AG20443 (cell line): Measurements from ENCODE around the gene ITGA1.

Source experiments
- DNase-seq: peaks from one replicate; pipeline ENCODE4 v3.0.0; 2012; ENCODE audit warnings: low spot score, mixed read lengths

Gene ITGA1

GRCh38 chr5:52772668-52773067, 15.0 kb upstream of the ITGA1 start:
- DNase-seq = no peak

- DNase-seq = no peak
Measured at GRCh38 chr5:52773342-52773741, 14.4 kb upstream of the ITGA1 start.

DNA sequence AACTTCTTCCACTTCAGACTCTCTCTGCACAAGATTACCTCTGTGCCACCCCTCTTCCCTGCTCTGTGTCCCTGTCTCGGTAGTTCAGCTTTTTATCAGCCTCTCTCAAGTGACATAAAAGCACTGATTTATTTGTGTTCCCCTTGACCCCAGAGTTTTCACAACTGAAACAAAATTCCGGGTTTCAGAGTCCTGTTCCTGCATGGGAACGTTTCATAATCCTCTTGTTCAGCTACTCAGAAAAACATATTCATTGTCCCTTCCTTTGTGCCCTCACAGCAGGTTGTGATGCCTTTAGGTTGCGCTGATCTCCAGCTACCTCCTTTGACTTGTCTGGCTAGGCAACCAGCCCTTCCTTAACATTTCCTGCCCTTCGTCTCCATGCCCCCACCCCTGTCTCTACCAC, 13.7 kb upstream of the ITGA1 start:
- no peak for DNase-seq

GRCh38 chr5:52776116-52776515, 11.6 kb upstream of the ITGA1 start:
- no peak for DNase-seq

- no peak for DNase-seq
Measured at GRCh38 chr5:52777186-52777585, 10.5 kb upstream of the ITGA1 start.

DNA sequence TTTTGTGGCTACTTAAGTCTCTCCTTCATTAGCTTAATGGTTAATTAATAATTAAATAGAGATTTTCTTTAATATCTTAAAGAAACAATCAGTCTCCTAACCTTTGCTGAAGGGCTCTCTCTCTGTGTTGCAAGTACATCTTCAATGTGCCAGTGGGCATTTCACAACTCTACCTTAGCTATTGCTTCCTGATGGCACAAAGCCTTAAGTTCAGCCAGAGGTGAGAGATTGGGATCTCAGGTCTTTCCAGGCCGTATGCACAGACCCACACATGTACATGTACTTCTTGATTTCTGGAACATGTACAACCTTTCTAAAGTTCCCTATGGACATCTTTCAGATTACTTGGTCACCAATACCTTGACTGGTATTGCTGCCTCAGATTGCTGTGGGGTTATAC, 8.9 kb upstream of the ITGA1 start:
- no peak for DNase-seq

DNA sequence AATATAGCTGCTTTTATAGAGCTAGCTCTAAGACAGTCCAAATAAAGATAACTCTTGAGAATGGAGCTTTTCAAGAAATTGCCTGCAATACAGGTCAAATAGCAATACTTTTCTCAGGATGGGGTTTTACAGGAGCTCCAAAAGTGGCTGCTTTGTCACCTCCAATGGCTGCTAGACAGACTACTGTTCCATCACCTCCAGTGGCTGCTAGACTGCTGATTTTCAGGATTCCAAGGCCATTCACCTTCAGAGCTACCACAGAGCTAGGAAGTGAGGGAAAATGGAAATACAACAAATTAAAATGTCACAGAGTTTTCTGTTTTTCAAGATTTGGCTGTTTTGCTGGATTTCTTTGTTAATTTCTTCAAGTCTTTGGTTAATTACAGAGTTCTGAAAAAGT, 8.5 kb upstream of the ITGA1 start:
- no peak for DNase-seq

DNA sequence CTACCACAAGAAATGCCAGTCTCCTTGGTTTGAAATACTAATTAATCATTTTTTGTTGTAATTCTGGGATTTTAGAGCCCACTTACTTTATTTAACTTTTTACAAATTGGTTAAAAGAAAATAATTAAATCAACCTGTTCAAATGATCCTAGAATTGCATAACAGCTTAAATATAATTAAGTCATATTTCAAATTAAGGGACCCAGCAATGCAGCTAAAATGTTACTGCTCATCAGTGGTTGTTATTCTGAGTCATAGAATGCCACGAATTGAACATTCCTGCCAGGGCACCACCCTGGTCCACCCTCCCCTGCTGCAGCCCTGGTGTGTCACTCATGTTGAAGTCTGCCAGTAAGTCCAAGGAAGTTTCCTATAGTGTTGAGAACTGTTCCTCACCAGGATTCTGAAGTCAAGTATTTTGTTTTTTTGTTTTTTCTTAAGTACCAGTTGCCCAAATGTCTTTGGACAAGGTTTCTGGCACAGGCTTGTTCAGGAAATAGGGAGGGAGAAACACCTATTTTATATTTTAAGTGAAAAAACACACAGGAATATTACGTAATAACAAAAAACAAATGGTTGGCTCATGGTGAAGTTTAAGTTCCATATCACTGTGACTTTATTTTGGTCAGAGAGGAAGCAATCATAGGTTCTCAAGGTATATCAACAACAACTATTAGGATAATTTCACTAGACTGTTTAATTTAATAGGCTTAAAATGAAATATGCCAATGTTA, 4.3 kb upstream of the ITGA1 start:
- peak; percentile 72 for DNase-seq

GRCh38 chr5:52784737-52785136, 3.0 kb upstream of the ITGA1 start:
- no peak for DNase-seq

- DNase-seq = no peak
Measured at GRCh38 chr5:52786391-52786790, 1.3 kb upstream of the ITGA1 start.

DNA sequence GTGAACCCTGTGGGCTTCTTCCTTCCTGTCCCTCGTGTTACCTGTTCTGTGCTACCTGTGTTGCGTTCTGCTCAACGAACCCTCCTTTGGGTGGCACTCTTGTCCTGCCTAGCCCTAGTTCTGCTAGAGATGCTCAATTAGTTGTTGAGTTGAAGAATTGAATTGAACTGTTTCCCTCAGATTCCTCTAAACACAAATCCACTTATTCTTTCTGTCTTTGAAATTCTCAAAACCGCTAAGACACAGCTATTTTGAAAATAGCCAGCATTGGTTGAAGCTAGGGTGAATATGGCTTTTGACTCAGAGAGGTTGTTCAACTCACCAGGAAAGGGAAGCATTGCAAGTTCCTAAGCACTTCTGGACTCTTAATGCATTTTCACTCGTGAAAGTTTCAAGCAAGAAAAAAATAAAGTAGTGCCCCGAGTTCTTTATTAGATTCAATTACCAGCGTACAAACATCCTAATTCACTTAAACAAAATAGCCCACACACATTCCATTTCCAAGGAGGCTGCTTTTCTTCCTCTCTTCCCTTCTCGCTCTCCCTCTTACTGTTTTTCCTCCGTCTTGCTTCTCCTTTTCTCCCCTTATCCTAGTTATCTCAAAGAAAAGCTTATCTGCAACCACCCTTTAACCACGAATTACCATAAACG, 642 bp upstream of the ITGA1 start:
- DNase-seq = no peak

DNA sequence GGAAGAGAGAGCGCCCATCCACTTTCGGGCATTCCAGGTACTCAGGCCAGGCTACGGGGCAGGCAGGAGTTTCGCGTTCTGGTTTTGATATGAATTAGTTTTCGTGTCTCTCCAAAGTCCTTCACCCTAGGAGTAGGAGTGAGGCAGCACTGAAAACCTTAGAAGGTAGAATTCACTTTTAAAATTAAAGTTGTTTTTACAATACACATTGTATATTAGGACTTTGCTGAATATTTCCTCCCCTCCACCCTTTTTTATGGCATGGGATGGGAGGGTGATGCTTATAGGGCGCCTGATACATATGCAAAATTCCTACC, 747 bp downstream of the ITGA1 start:
- no peak for DNase-seq

GRCh38 chr5:52789378-52789777, 1.7 kb downstream of the ITGA1 start:
- DNase-seq = no peak

DNA sequence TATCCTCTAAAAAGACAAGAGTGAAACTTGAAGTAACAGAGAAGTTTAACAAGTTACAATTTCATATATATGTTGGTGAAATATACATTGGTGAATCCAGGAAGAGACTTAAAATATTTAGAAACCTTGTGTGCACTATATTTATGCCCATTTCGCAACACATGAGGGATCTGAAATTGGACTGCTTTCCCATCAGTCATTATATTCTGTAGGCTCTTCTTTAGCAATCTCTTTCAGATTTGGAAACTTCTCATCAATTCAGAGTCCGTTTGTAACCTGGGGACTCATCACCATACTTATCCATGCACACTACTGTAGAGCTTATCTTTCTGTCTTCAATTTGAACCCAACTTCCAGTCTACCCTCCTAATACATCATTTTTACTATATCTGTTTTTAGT, 2.1 kb downstream of the ITGA1 start:
- DNase-seq = no peak

- no peak for DNase-seq
Measured at GRCh38 chr5:52791366-52791765, 3.6 kb downstream of the ITGA1 start.

DNA sequence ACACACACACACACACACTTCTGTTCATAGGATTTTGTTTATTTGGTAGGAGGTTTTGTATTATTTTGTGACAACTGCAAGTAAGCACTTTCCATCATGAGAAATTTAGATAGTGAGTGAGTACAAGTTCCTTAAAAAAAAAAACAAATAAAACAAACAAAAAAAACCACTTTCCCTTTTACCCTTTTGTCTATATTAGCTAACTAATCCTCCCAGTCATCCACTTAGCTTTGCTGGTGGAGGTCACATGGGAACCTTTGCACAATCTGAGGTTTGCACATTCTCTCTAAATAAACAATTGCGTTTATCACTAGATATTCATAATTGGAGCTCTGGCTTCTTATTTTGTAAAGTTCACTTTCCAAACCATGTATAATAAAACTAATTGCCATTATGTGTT, 6.8 kb downstream of the ITGA1 start:
- DNase-seq = no peak

- no peak for DNase-seq
Measured at GRCh38 chr5:52796031-52796430, 8.3 kb downstream of the ITGA1 start.

DNA sequence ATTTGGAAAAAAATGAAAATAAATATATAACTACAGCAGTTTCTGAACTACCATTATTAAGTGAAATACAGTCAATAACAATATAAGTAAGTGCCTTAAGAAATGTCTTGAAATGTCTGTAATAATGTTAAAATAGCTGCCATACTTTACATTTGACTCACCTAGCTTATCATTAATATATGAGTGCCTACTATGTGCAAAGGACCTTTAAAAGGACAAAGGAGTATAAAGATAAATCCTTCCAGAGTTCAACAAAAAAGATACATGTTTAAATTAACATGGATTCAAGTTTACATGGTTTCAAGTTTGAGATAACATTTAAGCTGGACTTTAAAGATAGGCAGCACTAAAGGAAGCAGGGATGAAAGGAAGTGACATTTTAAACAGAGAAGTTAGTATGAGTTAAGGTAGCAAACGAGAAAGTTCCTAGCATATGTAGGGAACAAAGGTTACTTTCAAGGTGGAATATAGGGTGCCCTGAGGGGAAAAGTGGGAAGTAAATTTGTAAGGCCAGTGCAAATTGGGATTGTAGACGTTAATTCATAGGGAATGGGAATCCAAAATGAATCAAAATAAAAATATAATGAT, 8.9 kb downstream of the ITGA1 start:
- DNase-seq = no peak

DNA sequence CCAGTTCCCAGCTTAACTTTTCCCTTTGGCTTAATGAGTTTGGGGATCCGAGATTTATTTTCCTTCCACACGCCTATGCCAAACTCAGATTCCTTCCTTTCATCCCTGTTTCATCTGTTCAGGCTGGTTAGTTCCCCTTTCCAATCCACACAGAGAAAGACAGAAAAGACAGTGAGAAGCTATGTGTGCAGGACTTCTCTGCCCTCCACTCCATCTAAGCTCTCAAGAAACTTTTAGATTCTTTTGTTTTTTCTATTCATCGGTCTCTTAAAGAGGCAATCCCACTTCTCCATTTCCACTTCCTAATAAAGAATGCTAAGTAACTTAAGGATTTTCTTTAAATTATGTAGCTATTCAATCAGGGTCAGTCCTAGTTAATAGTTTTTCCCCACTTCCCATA, 11.2 kb downstream of the ITGA1 start:
- no peak for DNase-seq

DNA sequence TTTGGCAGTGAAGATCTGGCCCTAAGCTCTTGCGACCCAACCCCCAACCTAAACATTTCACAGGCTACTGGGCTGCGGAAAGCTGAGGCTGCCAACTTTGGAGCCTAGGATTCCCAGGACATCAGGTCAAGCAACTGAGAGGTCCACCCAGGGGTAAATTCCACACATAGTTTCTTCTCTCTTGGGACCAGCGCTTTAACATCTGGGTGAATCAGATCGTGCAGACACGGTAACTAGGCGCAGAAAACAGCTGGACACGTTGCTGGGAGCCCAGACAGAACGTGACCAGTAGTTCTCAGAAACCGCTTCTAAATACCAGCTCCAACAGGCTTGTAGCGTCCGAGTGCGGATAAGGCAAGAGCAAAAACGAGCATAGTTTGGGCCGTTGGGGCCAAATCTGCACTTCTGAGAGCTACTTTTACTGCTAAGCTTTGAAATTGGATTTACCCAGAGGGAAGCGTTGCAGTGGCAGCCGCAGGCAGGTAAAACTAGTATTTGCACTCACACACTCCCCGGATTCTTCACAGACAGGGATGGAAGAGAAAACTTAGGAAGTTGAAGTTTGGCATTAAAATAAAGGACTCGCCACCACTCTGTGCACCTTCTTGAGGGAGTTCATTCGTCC, 11.8 kb downstream of the ITGA1 start:
- peak; percentile 74 for DNase-seq

- DNase-seq = peak; percentile 98
Measured at GRCh38 chr5:52799983-52800393, 12.3 kb downstream of the ITGA1 start.

- peak; percentile 63 for DNase-seq
Measured at GRCh38 chr5:52800394-52801213, 12.9 kb downstream of the ITGA1 start.
